ENCODE results near the gene ACACA. TPM values are rescaled to one million over a fixed set of nuclear protein-coding genes. Genes with fewer than 3 reads are reported as not detected.

The ACACA gene
- total RNA-seq, 1 donor from 2014 or later, result 42.4 TPM

- Mint-ChIP-seq H3K4me3 (no peak overlapping the region), H3K27ac (no peak overlapping the region), H3K27me3 (no peaks in the 10 kb centered on the region), H3K4me1 (peaks cover 9% of the 10 kb centered on the region), H3K9me3 (no peaks in the 10 kb centered on the region), H3K36me3 (ENCODE audit: low read depth) (peaks cover 73% of the 10 kb centered on the region)
- no peak for DNase-seq
- intact Hi-C loops (cut with micrococcal nuclease), result no loop called here
- ChIA-PET CTCF (no interaction called here), POLR2A (no interaction called here)
- TF ChIP-seq CTCF (IDR thresholded peaks at IDR 0.05), result no peak
- ATAC-seq (ENCODE audit: low read depth), result no peak
Measured at GRCh38 chr17:37440424-37440823, 33.8 kb upstream of the ACACA start.

- no peak for TF ChIP-seq CTCF (IDR thresholded peaks at IDR 0.05)
- Mint-ChIP-seq H3K4me3 (no peak overlapping the region), H3K27me3 (no peaks in the 10 kb centered on the region), H3K4me1 (peaks cover 9% of the 10 kb centered on the region), H3K9me3 (no peaks in the 10 kb centered on the region), H3K36me3 (ENCODE audit: low read depth) (peaks cover 64% of the 10 kb centered on the region), H3K27ac (no peak overlapping the region)
- no peak for ATAC-seq (ENCODE audit: low read depth)
- intact Hi-C loops (cut with micrococcal nuclease), result no loop called here
- POLR2A ChIA-PET, result interaction anchor here (0.6 kb wide), 1 partner anchor 140 kb away, joined by 3 read pairs; no protein-coding TSS in a partner anchor
- CTCF ChIA-PET, result no interaction called here
- no peak for DNase-seq
Measured at GRCh38 chr17:37438141-37438540, 31.5 kb upstream of the ACACA start.

GRCh38 chr17:37432671-37433070, 26.0 kb upstream of the ACACA start:
- Mint-ChIP-seq H3K4me3 (no peak overlapping the region), H3K27ac (no peak overlapping the region), H3K4me1 (no peaks in the 10 kb centered on the region), H3K27me3 (no peaks in the 10 kb centered on the region), H3K9me3 (no peaks in the 10 kb centered on the region), H3K36me3 (ENCODE audit: low read depth) (peaks cover 58% of the 10 kb centered on the region)
- intact Hi-C loops (cut with micrococcal nuclease), result no loop called here
- DNase-seq, result no peak
- no peak for TF ChIP-seq CTCF (IDR thresholded peaks at IDR 0.05)
- ATAC-seq (ENCODE audit: low read depth), result no peak
- ChIA-PET CTCF (no interaction called here), POLR2A (no interaction called here)

GRCh38 chr17:37430051-37430627, 23.5 kb upstream of the ACACA start:
- DNase-seq (no peak), ATAC-seq (ENCODE audit: low read depth) (no peak)
- peaks cover 67% of the 10 kb centered on the region for H3K36me3 Mint-ChIP-seq (ENCODE audit: low read depth)
- H3K4me3 Mint-ChIP-seq, result no peak overlapping the region
- POLR2A ChIA-PET, result no interaction called here
- intact Hi-C loops (cut with micrococcal nuclease), result no loop called here
- TF ChIP-seq CTCF (IDR thresholded peaks at IDR 0.05), result no peak
- no peaks in the 10 kb centered on the region for H3K9me3 Mint-ChIP-seq
- CTCF ChIA-PET, result interaction anchor here (0.5 kb wide), 1 partner anchor 35 kb away, joined by 4 read pairs; no protein-coding TSS in a partner anchor
- no peaks in the 10 kb centered on the region for H3K27me3 Mint-ChIP-seq
- no peak overlapping the region for H3K27ac Mint-ChIP-seq
- no peaks in the 10 kb centered on the region for H3K4me1 Mint-ChIP-seq

- no peak overlapping the region for H3K4me3 Mint-ChIP-seq
- DNase-seq, result no peak
- H3K27ac Mint-ChIP-seq, result no peak overlapping the region
- peaks cover 73% of the 10 kb centered on the region for H3K36me3 Mint-ChIP-seq (ENCODE audit: low read depth)
- no peak for ATAC-seq (ENCODE audit: low read depth)
- no peaks in the 10 kb centered on the region for H3K9me3 Mint-ChIP-seq
- ChIA-PET POLR2A (no interaction called here), CTCF (no interaction called here)
- H3K27me3 Mint-ChIP-seq, result no peaks in the 10 kb centered on the region
- TF ChIP-seq CTCF (IDR thresholded peaks at IDR 0.05), result no peak
- no peaks in the 10 kb centered on the region for H3K4me1 Mint-ChIP-seq
- intact Hi-C loops (cut with micrococcal nuclease), result no loop called here
Measured at GRCh38 chr17:37429453-37429852, 22.8 kb upstream of the ACACA start.
